Measurements from ENCODE around the gene APPL2.

DNA sequence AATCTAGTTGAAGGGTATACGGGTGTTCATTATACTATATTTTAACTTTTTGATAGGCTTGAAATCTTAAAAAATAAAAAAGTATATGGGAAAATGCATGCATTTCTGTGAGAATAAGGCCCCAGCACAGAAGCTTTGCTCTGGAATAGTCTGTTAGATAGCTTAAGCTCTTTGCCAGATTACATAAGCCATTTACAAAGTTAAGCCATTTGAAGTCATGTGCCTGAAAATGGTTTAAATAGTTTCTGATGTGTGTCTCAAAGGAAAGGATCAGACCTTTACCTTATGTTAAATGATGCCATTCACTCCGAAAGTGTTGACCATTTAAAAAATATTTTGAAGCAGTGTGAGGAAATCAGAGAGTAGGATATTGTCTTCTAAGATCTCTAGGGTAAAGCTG lies 77.1 kb downstream of the APPL2 start:
- TF ChIP-seq, protein P1, sequence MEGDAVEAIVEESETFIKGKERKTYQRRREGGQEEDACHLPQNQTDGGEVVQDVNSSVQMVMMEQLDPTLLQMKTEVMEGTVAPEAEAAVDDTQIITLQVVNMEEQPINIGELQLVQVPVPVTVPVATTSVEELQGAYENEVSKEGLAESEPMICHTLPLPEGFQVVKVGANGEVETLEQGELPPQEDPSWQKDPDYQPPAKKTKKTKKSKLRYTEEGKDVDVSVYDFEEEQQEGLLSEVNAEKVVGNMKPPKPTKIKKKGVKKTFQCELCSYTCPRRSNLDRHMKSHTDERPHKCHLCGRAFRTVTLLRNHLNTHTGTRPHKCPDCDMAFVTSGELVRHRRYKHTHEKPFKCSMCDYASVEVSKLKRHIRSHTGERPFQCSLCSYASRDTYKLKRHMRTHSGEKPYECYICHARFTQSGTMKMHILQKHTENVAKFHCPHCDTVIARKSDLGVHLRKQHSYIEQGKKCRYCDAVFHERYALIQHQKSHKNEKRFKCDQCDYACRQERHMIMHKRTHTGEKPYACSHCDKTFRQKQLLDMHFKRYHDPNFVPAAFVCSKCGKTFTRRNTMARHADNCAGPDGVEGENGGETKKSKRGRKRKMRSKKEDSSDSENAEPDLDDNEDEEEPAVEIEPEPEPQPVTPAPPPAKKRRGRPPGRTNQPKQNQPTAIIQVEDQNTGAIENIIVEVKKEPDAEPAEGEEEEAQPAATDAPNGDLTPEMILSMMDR (IDR thresholded peaks at IDR 0.05; ENCODE audit: poor library complexity, severe bottlenecking): no peak
- TF ChIP-seq EP300 (conservative IDR thresholded peaks at IDR 0.05; ENCODE audit: poor library complexity, severe bottlenecking) (no peak), RAD21 (conservative IDR thresholded peaks at IDR 0.05) (no peak), MXI1 (conservative IDR thresholded peaks at IDR 0.05; ENCODE audit: poor library complexity, severe bottlenecking) (no peak), EZH2 (IDR thresholded peaks at IDR 0.05; ENCODE audit: borderline replicate concordance, insufficient read depth, low read length, poor library complexity, severe bottlenecking) (no peak), POLR2AphosphoS5 (IDR thresholded peaks at IDR 0.05) (no peak)
- TF ChIP-seq, protein P2, sequence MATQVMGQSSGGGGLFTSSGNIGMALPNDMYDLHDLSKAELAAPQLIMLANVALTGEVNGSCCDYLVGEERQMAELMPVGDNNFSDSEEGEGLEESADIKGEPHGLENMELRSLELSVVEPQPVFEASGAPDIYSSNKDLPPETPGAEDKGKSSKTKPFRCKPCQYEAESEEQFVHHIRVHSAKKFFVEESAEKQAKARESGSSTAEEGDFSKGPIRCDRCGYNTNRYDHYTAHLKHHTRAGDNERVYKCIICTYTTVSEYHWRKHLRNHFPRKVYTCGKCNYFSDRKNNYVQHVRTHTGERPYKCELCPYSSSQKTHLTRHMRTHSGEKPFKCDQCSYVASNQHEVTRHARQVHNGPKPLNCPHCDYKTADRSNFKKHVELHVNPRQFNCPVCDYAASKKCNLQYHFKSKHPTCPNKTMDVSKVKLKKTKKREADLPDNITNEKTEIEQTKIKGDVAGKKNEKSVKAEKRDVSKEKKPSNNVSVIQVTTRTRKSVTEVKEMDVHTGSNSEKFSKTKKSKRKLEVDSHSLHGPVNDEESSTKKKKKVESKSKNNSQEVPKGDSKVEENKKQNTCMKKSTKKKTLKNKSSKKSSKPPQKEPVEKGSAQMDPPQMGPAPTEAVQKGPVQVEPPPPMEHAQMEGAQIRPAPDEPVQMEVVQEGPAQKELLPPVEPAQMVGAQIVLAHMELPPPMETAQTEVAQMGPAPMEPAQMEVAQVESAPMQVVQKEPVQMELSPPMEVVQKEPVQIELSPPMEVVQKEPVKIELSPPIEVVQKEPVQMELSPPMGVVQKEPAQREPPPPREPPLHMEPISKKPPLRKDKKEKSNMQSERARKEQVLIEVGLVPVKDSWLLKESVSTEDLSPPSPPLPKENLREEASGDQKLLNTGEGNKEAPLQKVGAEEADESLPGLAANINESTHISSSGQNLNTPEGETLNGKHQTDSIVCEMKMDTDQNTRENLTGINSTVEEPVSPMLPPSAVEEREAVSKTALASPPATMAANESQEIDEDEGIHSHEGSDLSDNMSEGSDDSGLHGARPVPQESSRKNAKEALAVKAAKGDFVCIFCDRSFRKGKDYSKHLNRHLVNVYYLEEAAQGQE (IDR thresholded peaks at IDR 0.05; ENCODE audit: borderline replicate concordance): no peak
